ENCODE measurements around the gene AR.

AR gene

DNA sequence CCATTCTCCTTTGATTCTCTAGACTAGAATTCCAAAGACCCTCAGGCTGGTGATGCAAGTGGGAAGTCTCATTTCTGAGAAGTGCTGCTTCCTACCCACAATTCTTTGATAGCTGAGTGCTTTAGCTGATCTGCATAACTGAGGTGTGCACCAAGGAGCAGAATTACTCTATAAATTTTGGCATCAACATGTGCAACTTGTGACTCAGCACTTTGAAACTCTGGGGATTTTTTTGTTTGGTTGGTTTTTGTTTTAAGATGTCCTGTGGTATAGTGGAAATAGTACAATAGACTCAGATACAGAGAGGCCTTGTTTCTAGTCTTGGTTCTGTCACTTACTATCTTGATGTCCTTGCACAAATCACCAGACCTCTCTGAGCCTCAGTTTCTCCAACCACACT lies 148.4 kb downstream of the AR start:
- no peak overlapping the region for H2AFZ ChIP-seq (ENCODE audit: low read length)
- no peak overlapping the region for H3K9ac ChIP-seq (ENCODE audit: low read depth, low read length, poor library complexity, severe bottlenecking)
- no peaks in the 10 kb centered on the region for H3K4me1 ChIP-seq (ENCODE audit: insufficient read depth, low read length, poor library complexity, severe bottlenecking)
- H3K9me2 ChIP-seq (replicated peaks; ENCODE audit: low read depth, low read length) = no peaks in the 10 kb centered on the region
- no peaks in the 10 kb centered on the region for H3F3A ChIP-seq (ENCODE audit: low read depth)
- H3K36me3 ChIP-seq (ENCODE audit: insufficient read depth, low read length) = no peaks in the 10 kb centered on the region
- H3K4me2 ChIP-seq (ENCODE audit: low read depth, low read length, poor library complexity, severe bottlenecking) = no peak overlapping the region
- no peaks in the 10 kb centered on the region for H3K79me2 ChIP-seq (ENCODE audit: insufficient read depth, low read length)
- no peaks in the 10 kb centered on the region for H4K20me1 ChIP-seq (ENCODE audit: insufficient read depth, low read length, poor library complexity, severe bottlenecking)
- no peaks in the 10 kb centered on the region for H3K9me3 ChIP-seq (ENCODE audit: insufficient read depth, low read depth, low read length)
- H3K27me3 ChIP-seq (ENCODE audit: insufficient read depth, low read length, poor library complexity, severe bottlenecking) = no peaks in the 10 kb centered on the region
- no peak overlapping the region for H3K4me3 ChIP-seq (ENCODE audit: low read length, poor library complexity, severe bottlenecking)
- TF ChIP-seq, protein P1, sequence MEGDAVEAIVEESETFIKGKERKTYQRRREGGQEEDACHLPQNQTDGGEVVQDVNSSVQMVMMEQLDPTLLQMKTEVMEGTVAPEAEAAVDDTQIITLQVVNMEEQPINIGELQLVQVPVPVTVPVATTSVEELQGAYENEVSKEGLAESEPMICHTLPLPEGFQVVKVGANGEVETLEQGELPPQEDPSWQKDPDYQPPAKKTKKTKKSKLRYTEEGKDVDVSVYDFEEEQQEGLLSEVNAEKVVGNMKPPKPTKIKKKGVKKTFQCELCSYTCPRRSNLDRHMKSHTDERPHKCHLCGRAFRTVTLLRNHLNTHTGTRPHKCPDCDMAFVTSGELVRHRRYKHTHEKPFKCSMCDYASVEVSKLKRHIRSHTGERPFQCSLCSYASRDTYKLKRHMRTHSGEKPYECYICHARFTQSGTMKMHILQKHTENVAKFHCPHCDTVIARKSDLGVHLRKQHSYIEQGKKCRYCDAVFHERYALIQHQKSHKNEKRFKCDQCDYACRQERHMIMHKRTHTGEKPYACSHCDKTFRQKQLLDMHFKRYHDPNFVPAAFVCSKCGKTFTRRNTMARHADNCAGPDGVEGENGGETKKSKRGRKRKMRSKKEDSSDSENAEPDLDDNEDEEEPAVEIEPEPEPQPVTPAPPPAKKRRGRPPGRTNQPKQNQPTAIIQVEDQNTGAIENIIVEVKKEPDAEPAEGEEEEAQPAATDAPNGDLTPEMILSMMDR (conservative IDR thresholded peaks at IDR 0.05; ENCODE audit: low read length) = no peak
- no peak for TF ChIP-seq EZH2phosphoT487 (IDR thresholded peaks at IDR 0.05; ENCODE audit: borderline replicate concordance)

DNA sequence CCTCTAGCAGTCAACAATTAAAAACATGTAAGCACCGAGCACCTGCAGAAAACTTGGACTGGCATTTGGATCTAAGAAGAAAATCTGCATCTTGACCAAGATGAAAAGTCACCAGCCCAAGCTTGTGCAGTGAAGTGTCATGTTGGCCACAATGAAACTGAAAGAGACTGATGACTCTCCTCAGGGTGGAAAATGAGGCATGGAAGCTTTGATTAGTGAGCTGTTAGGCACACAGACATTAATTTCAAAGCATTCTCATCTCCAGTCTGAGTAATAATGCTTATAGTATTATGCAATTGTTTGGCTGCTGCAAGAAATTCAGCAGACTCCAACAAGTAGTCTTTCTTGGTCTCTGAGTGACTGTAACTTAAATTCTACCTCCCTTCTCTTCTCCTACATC lies 150.1 kb downstream of the AR start:
- Histone ChIP-seq H3K4me1 (ENCODE audit: insufficient read depth, low read length, poor library complexity, severe bottlenecking) (no peaks in the 10 kb centered on the region), H2AFZ (ENCODE audit: low read length) (no peak overlapping the region), H4K20me1 (ENCODE audit: insufficient read depth, low read length, poor library complexity, severe bottlenecking) (no peaks in the 10 kb centered on the region), H3K79me2 (ENCODE audit: insufficient read depth, low read length) (no peaks in the 10 kb centered on the region), H3K27me3 (ENCODE audit: insufficient read depth, low read length, poor library complexity, severe bottlenecking) (no peaks in the 10 kb centered on the region), H3K9me3 (ENCODE audit: insufficient read depth, low read depth, low read length) (no peaks in the 10 kb centered on the region), H3K9me2 (replicated peaks; ENCODE audit: low read depth, low read length) (no peaks in the 10 kb centered on the region), H3K4me2 (ENCODE audit: low read depth, low read length, poor library complexity, severe bottlenecking) (no peak overlapping the region), H3F3A (ENCODE audit: low read depth) (no peaks in the 10 kb centered on the region), H3K4me3 (ENCODE audit: low read length, poor library complexity, severe bottlenecking) (no peak overlapping the region), H3K9ac (ENCODE audit: low read depth, low read length, poor library complexity, severe bottlenecking) (no peak overlapping the region), H3K36me3 (ENCODE audit: insufficient read depth, low read length) (no peaks in the 10 kb centered on the region)
- TF ChIP-seq, protein P1 (conservative IDR thresholded peaks at IDR 0.05; ENCODE audit: low read length) = no peak
- no peak for TF ChIP-seq EZH2phosphoT487 (IDR thresholded peaks at IDR 0.05; ENCODE audit: borderline replicate concordance)

DNA sequence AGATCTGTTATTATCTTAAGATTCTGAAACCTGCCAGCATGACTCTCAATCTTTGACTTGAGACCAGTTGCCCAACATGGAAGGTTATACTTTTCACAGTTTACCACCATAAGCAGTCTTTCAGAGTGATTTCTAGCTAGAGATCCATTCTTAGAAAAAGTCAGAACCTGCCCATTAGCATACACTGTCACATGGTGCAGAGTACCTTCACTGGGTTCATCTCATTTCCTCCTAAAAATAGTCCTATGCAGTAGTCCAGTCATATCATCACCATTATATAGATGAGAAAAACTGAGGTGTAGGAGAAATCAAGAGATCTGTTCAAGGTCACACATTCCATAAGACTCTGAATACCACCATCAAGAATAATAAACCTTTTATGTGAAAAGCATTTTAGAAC lies 153.6 kb downstream of the AR start:
- Histone ChIP-seq H3K79me2 (ENCODE audit: insufficient read depth, low read length) (no peaks in the 10 kb centered on the region), H3K9ac (ENCODE audit: low read depth, low read length, poor library complexity, severe bottlenecking) (no peak overlapping the region), H4K20me1 (ENCODE audit: insufficient read depth, low read length, poor library complexity, severe bottlenecking) (no peaks in the 10 kb centered on the region), H3K27me3 (ENCODE audit: insufficient read depth, low read length, poor library complexity, severe bottlenecking) (no peaks in the 10 kb centered on the region), H3K4me2 (ENCODE audit: low read depth, low read length, poor library complexity, severe bottlenecking) (no peak overlapping the region), H3K36me3 (ENCODE audit: insufficient read depth, low read length) (no peaks in the 10 kb centered on the region), H3K9me3 (ENCODE audit: insufficient read depth, low read depth, low read length) (no peaks in the 10 kb centered on the region), H3K4me1 (ENCODE audit: insufficient read depth, low read length, poor library complexity, severe bottlenecking) (no peaks in the 10 kb centered on the region), H3F3A (ENCODE audit: low read depth) (no peaks in the 10 kb centered on the region), H3K4me3 (ENCODE audit: low read length, poor library complexity, severe bottlenecking) (no peak overlapping the region), H3K9me2 (replicated peaks; ENCODE audit: low read depth, low read length) (no peaks in the 10 kb centered on the region), H2AFZ (ENCODE audit: low read length) (no peak overlapping the region)
- TF ChIP-seq, protein P1 (conservative IDR thresholded peaks at IDR 0.05; ENCODE audit: low read length) = no peak
- no peak for TF ChIP-seq EZH2phosphoT487 (IDR thresholded peaks at IDR 0.05; ENCODE audit: borderline replicate concordance)

All from Loucy (cell line).